GM18499 (cell line): ENCODE data around the gene TMTC4.
"Not testable (repeated sequence)": the region's sequence is repeated elsewhere in the genome, so short reads cannot be mapped to it uniquely, and the experiment has no call there.

Experiments used
- ATAC-seq: cut with Tn5 transposase; IDR thresholded peaks from one replicate; pipeline ENCODE4 v1.9.1; 2021; ENCODE audit warnings: moderate number of reproducible peaks; ENCODE audit not compliant: insufficient read depth, unreplicated experiment

TMTC4 gene

GRCh38 chr13:100674572-100674871 lies at the start of gene TMTC4:
TMTC4 (minus strand) TSS chr13:100674795; CDS start chr13:100670362, 4,433 bp downstream.
- peak; percentile 22 for ATAC-seq

GRCh38 chr13:100722517-100722916 lies 47.9 kb upstream of the TMTC4 start:
- no peak for ATAC-seq

- ATAC-seq = no peak
Observed at GRCh38 chr13:100721885-100722512, 47.4 kb upstream of the TMTC4 start.

GRCh38 chr13:100715604-100716003 lies 41.0 kb upstream of the TMTC4 start:
- no peak for ATAC-seq

- ATAC-seq = no peak
Observed at GRCh38 chr13:100714478-100714877, 39.9 kb upstream of the TMTC4 start.

- ATAC-seq = no peak
Observed at GRCh38 chr13:100710176-100710575, 35.6 kb upstream of the TMTC4 start.

- no peak for ATAC-seq
Observed at GRCh38 chr13:100707818-100708740, 33.5 kb upstream of the TMTC4 start.

- ATAC-seq = not testable (repeated sequence)
Observed at GRCh38 chr13:100698331-100698730, 23.7 kb upstream of the TMTC4 start.

- no peak for ATAC-seq
Observed at GRCh38 chr13:100695509-100695773, 20.8 kb upstream of the TMTC4 start.

GRCh38 chr13:100694722-100695508 lies 20.3 kb upstream of the TMTC4 start:
- ATAC-seq = no peak

- ATAC-seq = no peak
Observed at GRCh38 chr13:100689191-100689590, 14.6 kb upstream of the TMTC4 start.

GRCh38 chr13:100680131-100680530 lies 5.5 kb upstream of the TMTC4 start:
- ATAC-seq = no peak

- ATAC-seq = not testable (repeated sequence)
Observed at GRCh38 chr13:100677128-100677527, 2.5 kb upstream of the TMTC4 start.

- ATAC-seq = no peak
Observed at GRCh38 chr13:100675661-100676129, 1.1 kb upstream of the TMTC4 start.

GRCh38 chr13:100674872-100675660 lies 471 bp upstream of the TMTC4 start:
- peak; percentile 92 for ATAC-seq

GRCh38 chr13:100673713-100674571 lies 653 bp downstream of the TMTC4 start:
- peak; percentile 20 for ATAC-seq

- no peak for ATAC-seq
Observed at GRCh38 chr13:100673376-100673712, 1.3 kb downstream of the TMTC4 start.

- ATAC-seq = no peak
Observed at GRCh38 chr13:100671389-100672182, 3.0 kb downstream of the TMTC4 start.

- ATAC-seq = no peak
Observed at GRCh38 chr13:100668408-100668807, 6.2 kb downstream of the TMTC4 start.
